Endothelial cell of umbilical vein (primary cell): ENCODE results near the gene PTPN5. TPM values are rescaled to one million over a fixed set of nuclear protein-coding genes. Genes with fewer than 3 reads are reported as not detected.

ENCODE experiments used
- BruUV-seq: library from RNA; stranded (reverse); fragments of 400-500 nt; replicated peaks from 2 replicates; lab custom pipeline; 2021; lab: Mats Ljungman, UMichigan
- CTCF ChIA-PET: fragments of 300-600, 350-600 bp; sonication (Branson Sonifier 250); formaldehyde crosslinking; loops from one replicate; lab custom pipeline; 2021; ENCODE audit warnings: antibody characterized with exemption, inconsistent platforms; lab: Charles Lee
- POLR2A ChIA-PET: fragments of 300-600, 350-600 bp; sonication (Branson Sonifier 250); formaldehyde crosslinking; loops from one replicate; lab custom pipeline; 2021; ENCODE audit warnings: antibody characterized with exemption, inconsistent platforms; lab: Charles Lee
- DNase-seq: peaks from one replicate; pipeline ENCODE4 v3.0.0-alpha.2; 2011; ENCODE audit warnings: low read depth, low spot score
- FAIRE-seq: peaks from 2 replicates; lab custom pipeline; 2011; peaks lifted over from hg19 to GRCh38; lab: Jason Lieb, UNC
- H2AFZ ChIP-seq: 2 replicates; pipeline ENCODE4 v1.6.0; 2012; ENCODE audit warnings: low read depth, low read length, control low read depth, inconsistent platforms
- H3K27ac ChIP-seq: 2 replicates; pipeline ENCODE4 v1.5.1; 2011; ENCODE audit warnings: low read depth, mild to moderate bottlenecking, control low read depth, low read length, moderate library complexity; ENCODE audit not compliant: insufficient read depth
- H3K27me3 ChIP-seq, 2 experiments: 2 replicates each; pipeline versions ENCODE4 v1.6.0 to v1.6.1; 2011; ENCODE audit warnings: low read length in 2 of 2, mixed read lengths in 1 of 2; ENCODE audit not compliant: control insufficient read depth in 2 of 2, insufficient read depth in 2 of 2
- H3K36me3 ChIP-seq, 2 experiments: 2 replicates in 1 of 2; 3 replicates in 1 of 2; pipeline ENCODE4 v1.5.1; 2011; ENCODE audit warnings: low read length in 2 of 2, mild to moderate bottlenecking in 1 of 2, moderate library complexity in 1 of 2; ENCODE audit not compliant: control insufficient read depth in 2 of 2, insufficient read depth in 2 of 2; ENCODE audit errors: extremely low read depth in 1 of 2
- H3K4me1 ChIP-seq: 3 replicates; pipeline ENCODE4 v1.5.1; 2011; ENCODE audit warnings: mild to moderate bottlenecking, low read length; ENCODE audit not compliant: control insufficient read depth, insufficient read depth; ENCODE audit errors: extremely low read depth
- H3K4me2 ChIP-seq: 2 replicates; pipeline ENCODE4 v1.6.1; 2011; ENCODE audit warnings: low read length, control low read depth, mixed read lengths; ENCODE audit not compliant: insufficient read depth
- H3K4me3 ChIP-seq, 3 experiments: fragments of 200-600 bp in 1 of 3; sonication (generic), shearing (Covaris generic) in 1 of 3; replicated peaks in 1 of 3; 2 replicates each; pipeline ENCODE4 v1.5.1; 2011 to 2016; ENCODE audit warnings: control low read depth in 3 of 3, low read length in 3 of 3, mild to moderate bottlenecking in 2 of 3, inconsistent platforms in 1 of 3, low read depth in 1 of 3, moderate library complexity in 1 of 3; ENCODE audit not compliant: insufficient read depth in 1 of 3
- H3K79me2 ChIP-seq: 2 replicates; pipeline ENCODE4 v1.6.0; 2012; ENCODE audit warnings: low read length, inconsistent platforms; ENCODE audit not compliant: control insufficient read depth, insufficient read depth
- H3K9ac ChIP-seq: replicated peaks from 2 replicates; pipeline ENCODE3; 2011; ENCODE audit warnings: low read length, control low read depth; ENCODE audit not compliant: insufficient read depth; ENCODE audit errors: extremely low read depth
- H3K9me1 ChIP-seq: replicated peaks from 3 replicates; pipeline ENCODE4 v1.6.0; 2011; ENCODE audit warnings: mild to moderate bottlenecking, low read length; ENCODE audit not compliant: control insufficient read depth, insufficient read depth; ENCODE audit errors: extremely low read depth
- H3K9me3 ChIP-seq: replicated peaks from 2 replicates; pipeline ENCODE4 v1.5.1; 2012; ENCODE audit warnings: low read length, inconsistent platforms; ENCODE audit not compliant: control insufficient read depth, insufficient read depth
- H4K20me1 ChIP-seq: replicated peaks from 2 replicates; pipeline ENCODE3; 2011; ENCODE audit warnings: mild to moderate bottlenecking, low read length; ENCODE audit not compliant: control insufficient read depth, insufficient read depth; ENCODE audit errors: extremely low read depth
- CTCF ChIP-seq, 2 donors: IDR thresholded peaks; 1 replicate in 1 of 2; 2 replicates in 1 of 2; pipeline ENCODE4 v1.5.1; 2011; ENCODE audit warnings: low read length in 2 of 2, mild to moderate bottlenecking in 2 of 2, moderate library complexity in 2 of 2, control low read depth in 1 of 2, inconsistent platforms in 1 of 2, low read depth in 1 of 2; ENCODE audit not compliant: insufficient read depth in 1 of 2; ENCODE audit errors: extremely low read depth in 1 of 2
- GATA2 ChIP-seq: IDR thresholded peaks from 2 replicates; pipeline ENCODE4 v1.7.0; 2011; ENCODE audit warnings: low read depth, mild to moderate bottlenecking, moderate library complexity, mixed read lengths, low read length; ENCODE audit not compliant: insufficient read length, insufficient read depth
- POLR2A ChIP-seq: IDR thresholded peaks from 2 replicates; pipeline ENCODE4 v1.6.1; 2012; ENCODE audit warnings: low read depth, mild to moderate bottlenecking, control low read depth, low read length
- dilution Hi-C: fragments of 300-500 bp; cut with MboI; formaldehyde crosslinking; loops from one replicate; pipeline ENCODE4 v1.15.0; 2019; ENCODE audit warnings: low sequenced_read_pairs; ENCODE audit not compliant: extremely low pct_ligation_motif_present
- intact Hi-C: fragments of 100-400 bp; cut with micrococcal nuclease; formaldehyde crosslinking; loops from one replicate; pipeline ENCODE4 v1.10.0; 2022
- polyA plus RNA-seq, 4 experiments: library from polyadenylated mRNA; depleted of rRNA in 3 of 4; stranded (reverse) in 3 of 4; unstranded in 1 of 4; fragments of >200 nt; gene quantifications; 2 replicates each; pipeline versions ENCODE4 v1.2.1 to v1.2.3, GENCODE V29; 2011 to 2012; ENCODE audit warnings: missing spikeins in 1 of 4
- total RNA-seq: library from RNA; stranded (reverse); gene quantifications from 2 replicates; pipeline ENCODE4 v1.2.3, GENCODE V29; 2021

The PTPN5 gene
- total and polyA plus RNA-seq, 2 donors (not counting 3 experiments of a cell fraction or from before 2014, with no cell fraction given): not detected

- CTCF ChIA-PET: interaction anchor here (1.0 to 1.5 kb wide), 2 partner anchors 48 to 50 kb away, joined by 4 to 5 read pairs; no protein-coding TSS in a partner anchor
- Histone ChIP-seq H3K79me2 (no peaks in the 10 kb centered on the region), H2AFZ (no peak overlapping the region), H3K27me3 (peaks cover 0 to 3% of the 10 kb centered on the region in 2 experiments), H3K27ac (no peak overlapping the region), H3K4me2 (no peak overlapping the region), H3K36me3 (no peaks in the 10 kb centered on the region), H3K4me3 (no peak overlapping the region), H4K20me1 (no peaks in the 10 kb centered on the region), H3K9me3 (no peaks in the 10 kb centered on the region), H3K9me1 (no peaks in the 10 kb centered on the region), H3K4me1 (no peaks in the 10 kb centered on the region), H3K9ac (no peak overlapping the region)
- POLR2A ChIA-PET: no interaction called here
- no TSS peak for BruUV-seq
- dilution Hi-C loops: no loop called here
- intact Hi-C loops: no loop called here
- FAIRE-seq: no peak
- no peak for DNase-seq
- TF ChIP-seq GATA2: no peak
Measured at GRCh38 chr11:18771266-18772035, 20.1 kb downstream of the PTPN5 start.

GRCh38 chr11:18770479-18771125 lies 21.0 kb downstream of the PTPN5 start:
- Histone ChIP-seq H3K4me2 (no peak overlapping the region), H3K9ac (no peak overlapping the region), H3K4me1 (no peaks in the 10 kb centered on the region), H3K4me3 (no peak overlapping the region), H3K9me1 (no peaks in the 10 kb centered on the region), H4K20me1 (no peaks in the 10 kb centered on the region), H3K36me3 (no peaks in the 10 kb centered on the region), H2AFZ (no peak overlapping the region), H3K27me3 (peaks cover 0 to 3% of the 10 kb centered on the region in 2 experiments), H3K79me2 (no peaks in the 10 kb centered on the region), H3K27ac (no peak overlapping the region), H3K9me3 (no peaks in the 10 kb centered on the region)
- POLR2A ChIA-PET: no interaction called here
- intact Hi-C loops (no loop called here), dilution Hi-C loops (no loop called here)
- BruUV-seq: no TSS peak
- FAIRE-seq (no peak), DNase-seq (no peak)
- TF ChIP-seq POLR2A (no peak), CTCF (IDR thresholded peaks at IDR 0.05; ENCODE audit: extremely low read depth in 1 of 2, insufficient read depth in 1 of 2, low read depth in 1 of 2, low read length in 2 of 2) (no peak)
- CTCF ChIA-PET: interaction anchor here (1.0 to 1.5 kb wide), 2 partner anchors 47 to 49 kb away, joined by 4 to 5 read pairs; no protein-coding TSS in a partner anchor
